GM04504 (cell line): Measurements from ENCODE around the gene TMEM132C.
"Not testable (repeated sequence)": the region's sequence is repeated elsewhere in the genome, so short reads cannot be mapped to it uniquely, and the experiment has no call there.

Source experiments
- DNase-seq: peaks from one replicate; pipeline ENCODE4 v3.0.0-alpha.2; 2012; ENCODE audit warnings: low read depth

TMEM132C gene

DNA sequence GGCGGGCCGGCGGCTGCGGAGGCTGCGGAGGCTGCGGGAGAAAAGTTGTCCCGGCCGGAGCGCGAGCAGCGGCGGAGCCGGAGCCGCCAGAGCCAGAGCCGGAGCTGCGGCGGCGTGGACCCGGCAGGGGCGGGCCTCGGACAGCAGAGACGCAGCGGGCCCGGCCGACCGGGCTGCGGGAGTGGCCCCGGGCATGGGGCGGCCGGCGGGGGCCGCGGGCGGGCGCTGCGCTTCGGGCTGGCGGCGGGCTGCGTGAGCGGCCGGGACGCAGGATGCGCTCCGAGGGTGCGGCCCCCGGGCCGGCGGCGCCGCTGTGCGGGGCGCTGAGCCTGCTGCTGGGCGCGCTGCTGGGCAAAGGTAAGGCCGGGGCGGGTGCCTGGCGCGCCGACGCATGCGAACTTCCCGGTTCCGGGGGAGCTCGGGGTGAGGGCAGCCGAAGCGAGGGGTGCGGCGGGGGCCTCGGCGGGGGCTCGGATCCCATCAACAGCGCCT lies at the start of gene TMEM132C:
Gene TMEM132C (plus strand): TSS at position 40 of the 492 bp plus-strand sequence. CDS start 233 bp downstream, at position 273.
- no peak for DNase-seq

DNA sequence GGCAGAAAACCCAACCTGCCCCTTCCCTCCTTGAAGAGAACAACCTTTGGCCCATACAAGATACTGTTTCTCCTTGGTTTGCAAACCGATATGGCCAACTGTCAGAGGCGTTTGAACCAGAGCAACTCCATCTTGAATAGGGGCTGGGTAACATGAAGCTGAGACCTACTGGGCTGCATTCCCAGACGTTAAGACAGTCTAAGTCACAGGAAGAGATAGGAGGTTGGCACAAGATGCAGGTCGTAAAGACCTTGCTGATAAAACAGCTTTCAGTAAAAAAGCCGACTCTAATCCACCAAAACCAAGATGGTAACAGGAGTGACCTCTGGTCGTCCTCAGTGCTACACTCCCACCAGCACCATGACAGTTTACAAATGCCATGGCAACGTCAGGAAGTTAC lies 42.7 kb upstream of the TMEM132C start:
- DNase-seq: no peak

GRCh38 chr12:128228581-128228980 lies 38.4 kb upstream of the TMEM132C start:
- DNase-seq: no peak

- no peak for DNase-seq
Observed at GRCh38 chr12:128235635-128236417, 31.1 kb upstream of the TMEM132C start.

DNA sequence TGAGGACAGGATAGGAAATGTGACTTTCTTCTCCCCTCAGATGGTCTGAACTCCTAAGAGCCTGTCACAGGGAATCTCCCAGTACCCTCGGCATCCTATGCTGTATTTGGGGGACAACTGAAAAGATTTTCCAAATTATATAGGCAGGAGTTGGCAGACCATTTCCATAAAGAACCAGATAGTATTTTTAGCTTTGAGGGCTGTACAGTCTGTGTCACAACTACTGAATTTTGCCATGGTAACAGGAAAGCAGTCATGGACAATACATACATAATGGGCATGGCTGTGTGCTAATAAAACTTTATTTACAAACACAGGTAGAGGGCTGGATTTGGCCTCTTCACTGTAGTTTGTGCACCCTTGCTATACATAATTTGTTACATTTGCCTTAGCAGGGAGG lies 30.4 kb upstream of the TMEM132C start:
- no peak for DNase-seq

DNA sequence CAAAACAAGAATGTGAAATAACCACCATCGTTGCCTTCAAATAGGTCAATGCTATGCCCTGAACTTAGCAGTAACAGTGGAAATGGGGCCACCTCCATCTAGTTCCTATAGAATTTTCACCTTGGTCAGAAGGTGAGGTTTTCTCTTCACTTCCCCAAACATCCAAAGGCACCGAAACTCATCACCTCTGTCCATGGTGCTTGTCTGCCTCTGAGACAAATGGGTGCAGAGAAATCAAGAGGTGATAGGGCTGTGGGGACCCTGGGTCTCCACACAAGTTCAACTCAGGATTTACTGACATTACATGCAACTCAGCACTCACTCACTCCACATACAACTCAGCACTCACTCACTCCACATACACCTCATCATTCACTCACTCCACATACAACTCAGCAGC lies 26.2 kb upstream of the TMEM132C start:
- DNase-seq: no peak

GRCh38 chr12:128245121-128245520 lies 21.8 kb upstream of the TMEM132C start:
- no peak for DNase-seq

- DNase-seq: no peak
Observed at GRCh38 chr12:128245905-128246304, 21.1 kb upstream of the TMEM132C start.

DNA sequence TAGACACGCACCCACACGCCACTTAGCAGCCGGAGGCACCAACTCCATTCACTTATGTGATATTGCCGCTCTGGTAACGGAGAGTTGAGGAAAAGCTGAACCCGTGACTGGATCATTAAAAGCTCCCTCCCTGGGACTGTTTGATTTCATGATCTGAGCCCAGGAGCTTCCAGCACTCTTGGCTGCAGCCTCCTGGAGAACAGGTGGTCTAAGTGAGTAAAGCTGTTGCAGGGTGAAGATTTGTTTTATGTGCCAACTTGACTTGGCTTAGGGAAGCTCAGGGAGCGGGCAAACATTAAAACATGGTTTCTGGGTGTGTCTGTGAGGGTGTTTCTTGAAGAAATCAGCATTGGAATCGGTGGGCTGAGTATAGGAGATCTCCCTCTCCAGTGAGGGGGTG lies 16.9 kb upstream of the TMEM132C start:
- no peak for DNase-seq

DNA sequence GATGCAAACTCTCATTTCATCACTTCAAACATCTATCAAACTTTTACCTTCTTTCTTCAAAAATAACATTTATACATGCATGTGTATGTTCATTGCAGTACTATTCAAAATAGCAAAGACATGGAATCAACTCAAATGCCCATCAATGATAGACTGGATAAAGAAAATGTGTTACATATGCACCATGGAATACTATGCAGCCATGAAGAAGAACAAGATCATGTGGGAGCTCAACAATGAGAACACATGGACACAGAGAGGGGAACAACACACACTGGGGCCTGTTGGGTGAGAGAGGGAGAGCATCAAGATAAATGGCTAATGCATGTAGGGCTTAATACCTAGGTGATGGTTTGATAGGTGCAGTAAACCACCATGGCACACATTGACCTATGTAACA lies 13.1 kb upstream of the TMEM132C start:
- not testable (repeated sequence) for DNase-seq

- DNase-seq: no peak
Observed at GRCh38 chr12:128258866-128259555, 8.0 kb upstream of the TMEM132C start.

- DNase-seq: no peak
Observed at GRCh38 chr12:128259556-128260070, 7.4 kb upstream of the TMEM132C start.

- DNase-seq: no peak
Observed at GRCh38 chr12:128261757-128262156, 5.2 kb upstream of the TMEM132C start.

DNA sequence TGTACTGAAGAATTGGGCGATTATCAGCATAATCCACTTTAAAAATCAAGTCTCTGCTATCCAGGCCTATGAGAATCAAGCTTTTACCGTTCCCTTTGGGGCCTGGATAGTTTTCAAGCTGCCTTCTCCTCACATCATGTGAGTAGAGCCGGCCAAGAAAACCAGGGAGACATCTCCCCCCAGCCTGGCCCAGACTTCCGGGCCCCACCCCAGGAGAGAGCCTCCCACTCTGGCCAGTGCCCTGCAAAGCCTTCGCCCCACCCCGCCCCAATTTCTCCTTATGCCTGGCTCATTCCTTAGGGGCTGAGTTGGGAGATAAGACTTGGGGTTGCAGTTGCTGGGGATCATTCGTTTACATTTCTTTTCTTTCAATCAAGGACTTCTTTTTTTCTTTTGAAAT lies 1.4 kb upstream of the TMEM132C start:
- no peak for DNase-seq

GRCh38 chr12:128266086-128266485 lies 884 bp upstream of the TMEM132C start:
- DNase-seq: no peak

- no peak for DNase-seq
Observed at GRCh38 chr12:128266541-128267130, 334 bp upstream of the TMEM132C start.

DNA sequence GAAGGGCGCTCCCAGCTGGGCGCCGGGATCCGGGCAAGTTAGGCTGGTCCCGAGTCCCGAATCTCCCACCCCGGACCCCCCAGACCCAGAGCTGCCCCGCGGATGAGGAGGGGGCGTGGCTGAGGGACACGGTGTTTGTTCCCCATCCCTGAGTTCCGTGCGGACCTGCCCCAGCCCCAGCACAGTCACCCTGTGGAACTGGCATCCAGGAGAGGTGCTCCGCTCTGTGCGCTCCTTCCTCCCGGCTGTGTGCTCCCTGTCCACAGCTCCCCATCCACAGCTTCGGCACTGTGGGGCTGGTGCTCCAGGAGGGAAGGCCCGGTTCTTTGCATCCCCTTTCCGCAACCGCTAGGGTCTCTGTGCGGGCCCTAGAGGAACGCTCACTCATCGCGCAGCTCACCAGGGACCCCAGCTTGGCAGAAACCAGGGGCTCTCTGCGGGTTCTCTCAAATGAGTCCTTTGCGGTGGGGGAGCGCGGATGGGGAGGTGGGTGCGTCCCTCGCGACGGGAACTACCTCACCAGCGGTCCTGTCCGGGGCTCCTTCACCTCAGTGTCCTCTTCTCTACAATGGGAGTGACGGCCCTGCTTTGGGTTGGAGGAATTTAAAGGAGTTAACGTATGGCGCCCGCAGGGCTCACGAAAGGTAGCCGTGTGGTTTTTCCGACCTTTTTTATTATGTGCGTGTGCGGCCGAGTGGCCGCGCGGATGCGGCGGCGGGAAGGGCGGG lies 845 bp downstream of the TMEM132C start:
- DNase-seq: no peak

DNA sequence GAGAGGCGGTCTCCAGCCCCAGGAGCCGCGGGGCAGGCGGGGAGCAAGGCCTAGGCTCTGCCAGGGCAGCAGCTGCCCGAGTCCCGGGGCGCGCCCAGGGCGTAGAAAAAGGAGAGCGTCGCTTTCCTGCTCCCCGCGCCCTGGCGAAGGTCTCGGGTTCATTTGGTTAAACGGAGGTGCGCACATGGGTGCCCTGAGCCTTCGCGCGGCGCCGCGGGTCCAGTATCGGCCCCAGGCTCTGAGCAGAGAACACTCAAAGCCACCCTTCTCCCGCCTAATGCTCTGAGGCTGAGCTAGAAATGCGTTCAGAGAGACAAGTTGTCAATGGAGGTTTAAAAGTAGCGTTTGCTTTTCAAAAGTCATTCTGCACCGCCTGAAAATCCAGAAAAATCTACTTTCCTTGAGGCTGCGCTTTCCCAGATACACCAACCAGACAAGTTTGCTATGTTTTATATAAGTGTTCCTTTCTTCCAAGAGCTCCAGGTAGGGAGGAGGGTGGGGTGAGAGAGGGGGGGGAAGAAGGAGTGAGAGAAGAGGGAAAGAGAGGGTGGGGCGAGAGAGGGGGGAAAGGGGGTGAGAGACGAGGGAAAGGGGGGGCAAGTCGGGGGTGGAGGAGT lies 1.5 kb downstream of the TMEM132C start:
- DNase-seq: no peak

DNA sequence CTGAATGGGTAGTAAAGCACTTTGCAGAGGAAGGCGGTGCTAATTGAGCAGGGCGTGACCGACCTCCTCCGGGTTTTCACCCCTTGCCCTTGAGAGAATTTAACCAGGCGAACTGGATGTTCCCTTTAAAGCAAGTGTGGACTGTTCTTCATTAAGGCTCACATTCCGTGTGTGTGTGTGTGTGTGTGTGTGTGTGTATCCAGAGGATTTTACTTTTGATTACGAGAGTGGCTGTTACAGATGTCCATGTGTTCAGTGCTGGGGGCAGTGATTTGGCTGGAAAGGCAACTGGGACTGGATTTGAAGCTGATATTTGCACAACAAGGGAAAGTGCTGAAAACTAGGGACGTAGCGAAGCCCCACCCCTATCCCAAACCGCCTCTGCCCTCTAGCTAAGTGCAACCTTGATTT lies 2.2 kb downstream of the TMEM132C start:
- DNase-seq: no peak

- DNase-seq: no peak
Observed at GRCh38 chr12:128276471-128276870, 9.5 kb downstream of the TMEM132C start.

- no peak for DNase-seq
Observed at GRCh38 chr12:128286970-128287369, 20.0 kb downstream of the TMEM132C start.

DNA sequence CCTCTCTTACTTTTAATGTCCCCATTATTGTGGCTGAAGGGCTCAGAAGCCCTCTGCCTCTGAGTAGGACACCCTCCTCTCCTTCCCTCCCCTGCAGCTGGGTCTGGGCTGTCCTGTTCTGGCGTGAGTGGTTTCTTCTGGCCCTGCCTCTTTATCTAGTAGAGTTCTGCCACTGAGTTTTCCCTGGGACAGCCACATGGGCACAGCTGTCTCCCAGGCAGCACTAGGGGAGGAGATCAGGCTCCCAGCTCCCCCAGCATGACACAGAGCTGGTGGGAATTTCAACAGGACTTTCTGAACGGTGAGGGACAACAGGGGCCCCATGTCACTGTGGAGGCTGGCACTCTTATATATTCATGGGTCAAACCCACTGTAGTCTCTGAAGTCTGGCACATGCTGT lies 21.4 kb downstream of the TMEM132C start:
- no peak for DNase-seq
